B cell (primary cell): ENCODE results near the gene ITPRIP. TPM values are rescaled to one million over a fixed set of nuclear protein-coding genes. Genes with fewer than 3 reads are reported as not detected.
A peak's percentile ranks its signal among the peaks of the same experiment; 100 is the strongest.

ENCODE experiments used
- ATAC-seq: fragments of 200-7000 bp; cut with Tn5 transposase; one replicate; pipeline ENCODE4 v1.10.0; 2021; ENCODE audit warnings: low read depth, mild to moderate bottlenecking, moderate number of reproducible peaks, moderate library complexity
- CTCF ChIA-PET: fragments of 350-600 bp; sonication (Branson Sonifier 250); formaldehyde crosslinking; loops from one replicate; lab custom pipeline; 2021; ENCODE audit warnings: antibody characterized with exemption, inconsistent platforms; lab: Charles Lee
- POLR2A ChIA-PET: fragments of 350-600 bp; sonication (Branson Sonifier 250); formaldehyde crosslinking; loops from one replicate; lab custom pipeline; 2021; ENCODE audit warnings: antibody characterized with exemption; lab: Charles Lee
- DNase-seq: peaks from one replicate; pipeline ENCODE4 v3.0.0; 2013
- H2AFZ ChIP-seq: 2 replicates; pipeline ENCODE4 v1.6.1; 2012; ENCODE audit warnings: mild to moderate bottlenecking, low read depth, low read length; ENCODE audit not compliant: insufficient read depth, poor library complexity, severe bottlenecking
- H3K27ac ChIP-seq, 2 donors: 1 replicate in 1 of 2; 2 replicates in 1 of 2; pipeline ENCODE4 v1.5.1; 2012 to 2013; ENCODE audit warnings: low read length in 2 of 2, mild to moderate bottlenecking in 2 of 2, moderate library complexity in 1 of 2
- H3K27me3 ChIP-seq, 4 experiments: fragments of 200-600 bp in 1 of 4; sonication (generic) in 1 of 4; replicated peaks in 1 of 4; 1 replicate in 2 of 4; 2 replicates in 2 of 4; pipeline versions ENCODE4 v1.6.1 to v1.7.0; 2013 to 2016; ENCODE audit warnings: low read length in 3 of 4, mild to moderate bottlenecking in 2 of 4, mixed read lengths in 1 of 4, moderate library complexity in 1 of 4; ENCODE audit not compliant: insufficient read depth in 4 of 4, control insufficient read depth in 3 of 4; ENCODE audit errors: control extremely low read depth in 1 of 4
- H3K36me3 ChIP-seq, 2 experiments: replicated peaks in 1 of 2; 1 replicate in 1 of 2; 2 replicates in 1 of 2; pipeline versions ENCODE4 v1.6.1 to v1.7.1; 2013; ENCODE audit warnings: low read length in 1 of 2; ENCODE audit not compliant: insufficient read depth in 2 of 2, control insufficient read depth in 1 of 2; ENCODE audit errors: control extremely low read depth in 1 of 2, extremely low read depth in 1 of 2
- H3K4me1 ChIP-seq, 2 donors: fragments of 200-600 bp in 1 of 2; sonication (generic) in 1 of 2; 1 replicate in 1 of 2; 2 replicates in 1 of 2; pipeline versions ENCODE4 v1.5.1 to v1.6.1; 2013 to 2017; ENCODE audit warnings: low read length in 2 of 2; ENCODE audit not compliant: control insufficient read depth in 2 of 2, insufficient read depth in 2 of 2
- H3K4me2 ChIP-seq: replicated peaks from 2 replicates; pipeline ENCODE3; 2012; ENCODE audit warnings: mild to moderate bottlenecking, low read depth, low read length; ENCODE audit not compliant: poor library complexity, severe bottlenecking
- H3K4me3 ChIP-seq, 5 experiments: fragments of 200-600 bp in 1 of 5; sonication (generic) in 1 of 5; 1 replicate in 3 of 5; 2 replicates in 2 of 5; pipeline versions ENCODE4 v1.5.1 to v1.7.0; 2011 to 2016; ENCODE audit warnings: low read length in 4 of 5, mild to moderate bottlenecking in 4 of 5, low read depth in 2 of 5, control low read depth in 1 of 5, moderate library complexity in 1 of 5; ENCODE audit not compliant: insufficient read depth in 1 of 5; ENCODE audit errors: control extremely low read depth in 1 of 5, extremely low read depth in 1 of 5
- H3K79me2 ChIP-seq: fragments of 200-600 bp; sonication (generic); one replicate; pipeline ENCODE4 v1.6.0; 2016; ENCODE audit warnings: low read length; ENCODE audit not compliant: control insufficient read depth, insufficient read depth
- H3K9ac ChIP-seq: fragments of 200-600 bp; sonication (generic); 2 replicates; pipeline ENCODE4 v1.6.1; 2017; ENCODE audit warnings: mild to moderate bottlenecking, low read length, moderate library complexity
- H3K9me3 ChIP-seq, 3 donors: one replicate each; pipeline versions ENCODE4 v1.6.1 to v1.7.1; 2013; ENCODE audit warnings: low read length in 2 of 3; ENCODE audit not compliant: control insufficient read depth in 2 of 3, insufficient read depth in 1 of 3; ENCODE audit errors: control extremely low read depth in 1 of 3
- H4K20me1 ChIP-seq: 2 replicates; pipeline ENCODE4 v1.6.0; 2012; ENCODE audit warnings: mild to moderate bottlenecking, low read length; ENCODE audit not compliant: insufficient read depth, control insufficient read depth, poor library complexity, severe bottlenecking
- H3K27ac Mint-ChIP-seq: one replicate; pipeline ENCODE4 v1.8.0; 2021; ENCODE audit warnings: mixed read lengths
- H3K27me3 Mint-ChIP-seq: one replicate; pipeline ENCODE4 v1.8.0; 2021; ENCODE audit warnings: mixed read lengths
- H3K4me1 Mint-ChIP-seq: one replicate; pipeline ENCODE4 v1.8.0; 2021; ENCODE audit warnings: mixed read lengths
- H3K4me3 Mint-ChIP-seq: one replicate; pipeline ENCODE4 v1.8.0; 2021; ENCODE audit warnings: mixed read lengths
- H3K9me3 Mint-ChIP-seq: one replicate; pipeline ENCODE4 v1.8.0; 2022; ENCODE audit warnings: mixed read lengths; ENCODE audit not compliant: insufficient read depth
- EZH2 ChIP-seq: IDR thresholded peaks from 2 replicates; pipeline ENCODE4 v1.6.1; 2012; ENCODE audit warnings: borderline replicate concordance, low read depth, mild to moderate bottlenecking, moderate library complexity, low read length; ENCODE audit not compliant: insufficient read depth, poor library complexity, severe bottlenecking
- WGBS: methylation state at CpG from one replicate; pipeline ENCODE4 v1.1.5; 2013; ENCODE audit warnings: missing lambda C conversion rate; ENCODE audit not compliant: insufficient coverage; 5-methylcytosine and 5-hydroxymethylcytosine counted together
- intact Hi-C: fragments of 100-400 bp; cut with micrococcal nuclease; formaldehyde crosslinking; loops from one replicate; pipeline ENCODE4 v1.10.0; 2022
- polyA plus RNA-seq: library from polyadenylated mRNA; depleted of rRNA; stranded (reverse); fragments of >200 nt; gene quantifications from 2 replicates; pipeline ENCODE4 v1.2.3, GENCODE V29; 2012
- total RNA-seq, 2 donors: library from RNA; stranded (reverse); fragments of 120-200 nt in 1 of 2; gene quantifications; 1 replicate in 1 of 2; 2 replicates in 1 of 2; pipeline versions ENCODE4 v1.2.3 to v1.2.4, GENCODE V29; 2013 to 2022
- TF ChIP-seq, protein P1 (sequence below): fragments of 200-600 bp; IDR thresholded peaks from one replicate; pipeline ENCODE4 v1.8.0; 2022; ENCODE audit warnings: antibody characterized with exemption, mild to moderate bottlenecking

The ITPRIP gene
- total and polyA plus RNA-seq, 2 donors (not counting 1 experiment from before 2014, with no cell fraction given) = 22.5 to 28.5 TPM

DNA sequence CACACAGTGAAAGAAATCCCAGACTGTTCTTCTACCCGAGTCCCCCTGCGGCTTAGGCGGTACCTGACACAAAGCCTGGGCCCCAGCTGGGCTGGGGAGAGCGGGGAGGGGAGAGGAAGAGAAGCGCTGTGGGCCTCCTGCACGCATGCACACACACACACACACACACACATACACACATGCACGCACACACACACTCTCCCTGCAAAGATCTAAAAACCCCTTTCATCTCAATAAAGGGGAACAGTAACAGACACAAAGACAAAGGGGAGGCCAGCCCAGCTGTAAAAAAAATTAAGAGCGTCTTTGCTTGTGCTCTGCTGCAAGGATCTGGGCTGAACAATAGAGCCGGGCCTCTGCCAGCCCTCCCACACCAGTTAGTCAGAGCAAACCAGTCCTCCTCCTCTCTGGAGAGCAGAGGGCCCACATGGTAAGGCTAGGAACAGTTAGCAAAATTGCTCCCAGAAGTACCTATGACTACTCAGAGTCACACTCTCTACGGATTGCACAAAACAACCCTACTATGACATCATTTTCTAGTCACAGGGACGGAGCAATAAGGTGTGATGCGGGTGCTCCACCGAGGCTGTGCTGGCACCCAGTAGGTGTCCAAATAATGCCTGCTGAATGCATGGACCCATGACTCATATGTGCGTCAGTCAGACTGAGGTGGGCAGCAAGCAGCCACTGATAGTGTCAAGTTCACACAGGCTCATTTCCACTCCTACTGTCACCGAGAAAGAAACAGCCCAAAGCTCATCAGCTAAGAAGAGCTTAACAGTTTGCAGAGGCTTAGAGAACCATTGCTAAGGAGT, 9.2 kb downstream of the ITPRIP start:
- Histone ChIP-seq H4K20me1 (peaks cover 100% of the 10 kb centered on the region), H3K27me3 (no peaks in the 10 kb centered on the region), H2AFZ (no peak overlapping the region), H3K27ac (peak overlapping the region; percentile 50 to 58), H3K9ac (peak overlapping the region; percentile 24), H3K4me1 (peaks cover 78 to 92% of the 10 kb centered on the region in 2 donors), H3K4me2 (peak overlapping the region; percentile 72), H3K36me3 (peaks cover 0 to 16% of the 10 kb centered on the region in 2 experiments), H3K79me2 (peaks cover 100% of the 10 kb centered on the region), H3K9me3 (peaks cover 0 to 4% (median 0%) of the 10 kb centered on the region in 3 donors), H3K4me3 (peak overlapping the region in 4 of 5 experiments; percentile 5 to 24 (median 20))
- Mint-ChIP-seq H3K27me3 (no peaks in the 10 kb centered on the region), H3K9me3 (no peaks in the 10 kb centered on the region), H3K4me3 (peak overlapping the region; percentile 82), H3K4me1 (peaks cover 98% of the 10 kb centered on the region), H3K27ac (peak overlapping the region; percentile 89)
- ATAC-seq = peak; percentile 82
- intact Hi-C loops = loop anchor here (1.0 kb wide), 1 partner anchor 8 kb away; no protein-coding TSS in a partner anchor
- DNase-seq = peak; percentile 86
- 51% methylated on average over 8 of the region's 15 CpGs for WGBS
- POLR2A ChIA-PET = interaction anchor here (1.1 to 2.1 kb wide), 3 partner anchors 9 to 23 kb away, joined by 3 to 15 read pairs (median 3); partner anchors contain the start of gene ITPRIP
- TF ChIP-seq EZH2 = no peak
- TF ChIP-seq, protein P1, sequence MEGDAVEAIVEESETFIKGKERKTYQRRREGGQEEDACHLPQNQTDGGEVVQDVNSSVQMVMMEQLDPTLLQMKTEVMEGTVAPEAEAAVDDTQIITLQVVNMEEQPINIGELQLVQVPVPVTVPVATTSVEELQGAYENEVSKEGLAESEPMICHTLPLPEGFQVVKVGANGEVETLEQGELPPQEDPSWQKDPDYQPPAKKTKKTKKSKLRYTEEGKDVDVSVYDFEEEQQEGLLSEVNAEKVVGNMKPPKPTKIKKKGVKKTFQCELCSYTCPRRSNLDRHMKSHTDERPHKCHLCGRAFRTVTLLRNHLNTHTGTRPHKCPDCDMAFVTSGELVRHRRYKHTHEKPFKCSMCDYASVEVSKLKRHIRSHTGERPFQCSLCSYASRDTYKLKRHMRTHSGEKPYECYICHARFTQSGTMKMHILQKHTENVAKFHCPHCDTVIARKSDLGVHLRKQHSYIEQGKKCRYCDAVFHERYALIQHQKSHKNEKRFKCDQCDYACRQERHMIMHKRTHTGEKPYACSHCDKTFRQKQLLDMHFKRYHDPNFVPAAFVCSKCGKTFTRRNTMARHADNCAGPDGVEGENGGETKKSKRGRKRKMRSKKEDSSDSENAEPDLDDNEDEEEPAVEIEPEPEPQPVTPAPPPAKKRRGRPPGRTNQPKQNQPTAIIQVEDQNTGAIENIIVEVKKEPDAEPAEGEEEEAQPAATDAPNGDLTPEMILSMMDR = no peak
- CTCF ChIA-PET = interaction anchor here (0.8 to 7.8 kb wide), 5 partner anchors 9 to 40 kb away, joined by 3 to 47 read pairs (median 9); partner anchors contain the start of gene ITPRIP

DNA sequence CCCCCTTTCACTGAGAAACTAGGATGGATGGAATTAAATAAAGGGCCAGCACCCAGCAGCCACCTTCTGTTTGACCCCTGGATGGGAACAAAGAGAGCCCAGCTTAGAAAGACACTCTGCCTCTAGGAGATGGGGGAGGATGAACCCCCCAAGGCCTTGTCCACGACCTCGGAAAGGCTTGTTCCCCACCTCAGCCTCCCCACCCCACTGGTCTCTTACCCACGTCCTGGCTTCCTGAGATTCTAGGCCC, 9.7 kb downstream of the ITPRIP start:
- H3K4me3 ChIP-seq = peak overlapping the region in 4 of 5 experiments; percentile 4 to 24 (median 14)
- peaks cover 0 to 4% (median 0%) of the 10 kb centered on the region in 3 donors for H3K9me3 ChIP-seq
- peak overlapping the region; percentile 50 to 58 for H3K27ac ChIP-seq
- H3K9ac ChIP-seq = peak overlapping the region; percentile 24
- Mint-ChIP-seq H3K4me1 (peaks cover 98% of the 10 kb centered on the region), H3K27me3 (no peaks in the 10 kb centered on the region), H3K9me3 (no peaks in the 10 kb centered on the region), H3K4me3 (peak overlapping the region; percentile 82), H3K27ac (peak overlapping the region; percentile 89)
- intact Hi-C loops = no loop called here
- CTCF ChIA-PET = interaction anchor here (0.6 to 7.8 kb wide), 5 partner anchors 10 to 39 kb away, joined by 3 to 47 read pairs (median 9); partner anchors contain the start of gene ITPRIP
- H4K20me1 ChIP-seq = peaks cover 100% of the 10 kb centered on the region
- ATAC-seq = no peak
- H3K4me1 ChIP-seq = peaks cover 83 to 92% of the 10 kb centered on the region in 2 donors
- POLR2A ChIA-PET = interaction anchor here (1.5 to 2.1 kb wide), 2 partner anchors 10 to 21 kb away, joined by 3 to 15 read pairs; partner anchors contain the start of gene ITPRIP
- H3K79me2 ChIP-seq = peaks cover 100% of the 10 kb centered on the region
- TF ChIP-seq, protein P1 = no peak
- TF ChIP-seq EZH2 = no peak
- no peaks in the 10 kb centered on the region for H3K27me3 ChIP-seq
- DNase-seq = no peak
- WGBS = no CpG with 5 or more reads among the region's 3 CpGs
- no peak overlapping the region for H2AFZ ChIP-seq
- H3K4me2 ChIP-seq = peak overlapping the region; percentile 72
- peaks cover 0 to 16% of the 10 kb centered on the region in 2 experiments for H3K36me3 ChIP-seq
